GM21367 (cell line): Measurements from ENCODE around the gene GDI1.

ENCODE experiments used
- ATAC-seq: cut with Tn5 transposase; IDR thresholded peaks from one replicate; pipeline ENCODE4 v1.9.1; 2021; ENCODE audit not compliant: unreplicated experiment

Gene GDI1

GRCh38 chrX:154459832-154460231, 22.9 kb downstream of the GDI1 start:
- ATAC-seq, result no peak

- no peak for ATAC-seq
Observed at GRCh38 chrX:154460326-154460725, 23.4 kb downstream of the GDI1 start.

GRCh38 chrX:154462396-154462795, 25.4 kb downstream of the GDI1 start:
- ATAC-seq, result no peak

GRCh38 chrX:154463611-154464220, 26.8 kb downstream of the GDI1 start:
- no peak for ATAC-seq

- ATAC-seq, result no peak
Observed at GRCh38 chrX:154464806-154465365, 27.9 kb downstream of the GDI1 start.

GRCh38 chrX:154465601-154466000, 28.6 kb downstream of the GDI1 start:
- ATAC-seq, result no peak

- ATAC-seq, result no peak
Observed at GRCh38 chrX:154466036-154466435, 29.1 kb downstream of the GDI1 start.

GRCh38 chrX:154466907-154467306, 30.0 kb downstream of the GDI1 start:
- ATAC-seq, result no peak

GRCh38 chrX:154467556-154467955, 30.6 kb downstream of the GDI1 start:
- no peak for ATAC-seq

- no peak for ATAC-seq
Observed at GRCh38 chrX:154468217-154468616, 31.3 kb downstream of the GDI1 start.

GRCh38 chrX:154469114-154469513, 32.2 kb downstream of the GDI1 start:
- ATAC-seq, result no peak

GRCh38 chrX:154469880-154470279, 32.9 kb downstream of the GDI1 start:
- no peak for ATAC-seq

GRCh38 chrX:154470434-154470833, 33.5 kb downstream of the GDI1 start:
- ATAC-seq, result no peak

- ATAC-seq, result no peak
Observed at GRCh38 chrX:154470914-154471568, 34.1 kb downstream of the GDI1 start.

GRCh38 chrX:154471839-154472684, 35.1 kb downstream of the GDI1 start:
- ATAC-seq, result no peak

- ATAC-seq, result no peak
Observed at GRCh38 chrX:154472685-154473632, 36.0 kb downstream of the GDI1 start.

GRCh38 chrX:154473683-154474082, 36.7 kb downstream of the GDI1 start:
- no peak for ATAC-seq

GRCh38 chrX:154476821-154477220, 39.9 kb downstream of the GDI1 start:
- ATAC-seq, result no peak

- ATAC-seq, result no peak
Observed at GRCh38 chrX:154477891-154478477, 41.0 kb downstream of the GDI1 start.
